Loucy (cell line): Measurements from ENCODE around the gene CCDC91.

Source experiments
- EZH2phosphoT487 ChIP-seq: fragments of 200-600 bp; IDR thresholded peaks from 2 replicates; pipeline ENCODE4 v1.6.1; 2018; ENCODE audit warnings: antibody characterized with exemption, mild to moderate bottlenecking, moderate library complexity, borderline replicate concordance
- TF ChIP-seq, protein P1 (sequence below): fragments of 200-600 bp; sonication (generic); conservative IDR thresholded peaks from 2 replicates; pipeline ENCODE4 v1.5.1; 2014; ENCODE audit warnings: mild to moderate bottlenecking, antibody characterized with exemption, low read length

DNA sequence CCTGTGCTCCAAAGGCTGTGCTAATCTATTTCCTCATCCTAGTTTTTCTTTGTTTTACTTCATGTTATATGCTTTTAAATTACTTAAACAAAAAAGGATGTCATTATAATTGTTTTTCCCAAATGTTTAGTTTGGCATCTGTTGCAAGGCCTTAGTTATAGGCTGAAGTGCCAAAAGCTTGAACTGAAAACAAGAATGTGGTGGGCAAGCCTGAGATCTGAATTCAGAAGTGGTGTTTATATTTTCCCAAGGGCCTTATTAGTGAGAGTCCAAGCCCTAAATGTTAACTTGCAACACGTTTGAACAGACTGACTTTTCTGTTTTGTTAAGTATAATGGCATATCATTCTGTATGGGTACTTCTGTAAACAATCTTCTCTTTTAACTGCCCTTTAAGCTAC, 326.8 kb downstream of the CCDC91 start:
- TF ChIP-seq, protein P1, sequence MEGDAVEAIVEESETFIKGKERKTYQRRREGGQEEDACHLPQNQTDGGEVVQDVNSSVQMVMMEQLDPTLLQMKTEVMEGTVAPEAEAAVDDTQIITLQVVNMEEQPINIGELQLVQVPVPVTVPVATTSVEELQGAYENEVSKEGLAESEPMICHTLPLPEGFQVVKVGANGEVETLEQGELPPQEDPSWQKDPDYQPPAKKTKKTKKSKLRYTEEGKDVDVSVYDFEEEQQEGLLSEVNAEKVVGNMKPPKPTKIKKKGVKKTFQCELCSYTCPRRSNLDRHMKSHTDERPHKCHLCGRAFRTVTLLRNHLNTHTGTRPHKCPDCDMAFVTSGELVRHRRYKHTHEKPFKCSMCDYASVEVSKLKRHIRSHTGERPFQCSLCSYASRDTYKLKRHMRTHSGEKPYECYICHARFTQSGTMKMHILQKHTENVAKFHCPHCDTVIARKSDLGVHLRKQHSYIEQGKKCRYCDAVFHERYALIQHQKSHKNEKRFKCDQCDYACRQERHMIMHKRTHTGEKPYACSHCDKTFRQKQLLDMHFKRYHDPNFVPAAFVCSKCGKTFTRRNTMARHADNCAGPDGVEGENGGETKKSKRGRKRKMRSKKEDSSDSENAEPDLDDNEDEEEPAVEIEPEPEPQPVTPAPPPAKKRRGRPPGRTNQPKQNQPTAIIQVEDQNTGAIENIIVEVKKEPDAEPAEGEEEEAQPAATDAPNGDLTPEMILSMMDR, result no peak
- no peak for TF ChIP-seq EZH2phosphoT487
